WTC11 (cell line): Measurements from ENCODE around the gene SPAG5. TPM values are rescaled to one million over a fixed set of nuclear protein-coding genes. Genes with fewer than 3 reads are reported as not detected.

Experiments
- ATAC-seq: fragments of 200-7000 bp; cut with Tn5 transposase; 2 replicates; pipeline ENCODE4 v1.10.0; 2021; ENCODE audit warnings: mild to moderate bottlenecking, moderate library complexity
- CTCF ChIA-PET: fragments of 300-600 bp; sonication (Branson Sonifier 250); formaldehyde crosslinking; loops from one replicate; lab custom pipeline; 2021; ENCODE audit warnings: antibody characterized with exemption; lab: Charles Lee
- POLR2A ChIA-PET: fragments of 350-600 bp; sonication (Branson Sonifier 250); formaldehyde crosslinking; loops from one replicate; lab custom pipeline; 2021; ENCODE audit warnings: antibody characterized with exemption; lab: Charles Lee
- DNase-seq: peaks from one replicate; pipeline ENCODE4 v3.0.0; 2021; ENCODE audit warnings: low spot score
- H3K27ac Mint-ChIP-seq: 2 replicates; pipeline ENCODE4 v1.8.0; 2021; ENCODE audit warnings: mixed read lengths
- H3K27me3 Mint-ChIP-seq: 2 replicates; pipeline ENCODE4 v1.8.0; 2021; ENCODE audit warnings: low read depth, mild to moderate bottlenecking, moderate library complexity, mixed read lengths
- H3K36me3 Mint-ChIP-seq: 2 replicates; pipeline ENCODE4 v1.8.0; 2021; ENCODE audit warnings: mixed read lengths
- H3K4me1 Mint-ChIP-seq: 2 replicates; pipeline ENCODE4 v1.8.0; 2022; ENCODE audit warnings: mixed read lengths
- H3K4me3 Mint-ChIP-seq: 2 replicates; pipeline ENCODE4 v1.8.0; 2021; ENCODE audit warnings: mild to moderate bottlenecking, moderate library complexity, mixed read lengths
- H3K9me3 Mint-ChIP-seq: 2 replicates; pipeline ENCODE4 v1.8.0; 2021; ENCODE audit warnings: mixed read lengths
- EMX1 ChIP-seq: fragments of 250-450 bp; sonication (Bioruptor Pico); IDR thresholded peaks from 2 replicates; pipeline ENCODE4 v1.8.0; 2021; ENCODE audit warnings: mild to moderate bottlenecking
- JUN ChIP-seq: sonication (generic); formaldehyde crosslinking; IDR thresholded peaks from 2 replicates; pipeline ENCODE4 v1.8.0; 2023; ENCODE audit warnings: mild to moderate bottlenecking, missing genetic modification reagents
- KAT7 ChIP-seq: sonication (generic); formaldehyde crosslinking; IDR thresholded peaks from 2 replicates; pipeline ENCODE4 v1.8.1; 2023; ENCODE audit warnings: missing genetic modification reagents, mild to moderate bottlenecking, borderline replicate concordance
- MXD4 ChIP-seq: fragments of 250-450 bp; sonication (Bioruptor Pico); IDR thresholded peaks from 2 replicates; pipeline ENCODE4 v1.8.0; 2021; ENCODE audit warnings: mild to moderate bottlenecking, moderate library complexity, borderline replicate concordance
- NFE2L1 ChIP-seq: sonication (generic); formaldehyde crosslinking; IDR thresholded peaks from 2 replicates; pipeline ENCODE4 v1.8.1; 2023; ENCODE audit warnings: missing genetic modification reagents
- NFYB ChIP-seq: sonication (generic); formaldehyde crosslinking; conservative IDR thresholded peaks from 2 replicates; pipeline ENCODE4 v1.8.0; 2022; ENCODE audit warnings: low read depth, missing genetic modification reagents
- NR1H2 ChIP-seq: sonication (generic); formaldehyde crosslinking; IDR thresholded peaks from 2 replicates; pipeline ENCODE4 v1.9.0; 2021; ENCODE audit warnings: mild to moderate bottlenecking, moderate library complexity, missing genetic modification reagents
- NR3C1 ChIP-seq: sonication (generic); formaldehyde crosslinking; conservative IDR thresholded peaks from 2 replicates; pipeline ENCODE4 v1.8.1; 2023; ENCODE audit warnings: low read depth, mild to moderate bottlenecking, missing genetic modification reagents
- PRRX2 ChIP-seq: fragments of 250-450 bp; sonication (Bioruptor Pico); IDR thresholded peaks from 2 replicates; pipeline ENCODE4 v1.8.0; 2021; ENCODE audit warnings: mild to moderate bottlenecking
- RELA ChIP-seq: sonication (generic); formaldehyde crosslinking; IDR thresholded peaks from 2 replicates; pipeline ENCODE4 v1.8.1; 2022; ENCODE audit warnings: missing genetic modification reagents, mild to moderate bottlenecking, borderline replicate concordance
- RORB ChIP-seq: fragments of 250-450 bp; sonication (Bioruptor Pico); IDR thresholded peaks from 2 replicates; pipeline ENCODE4 v1.9.0; 2021; ENCODE audit warnings: mild to moderate bottlenecking
- ZNF121 ChIP-seq: sonication (generic); formaldehyde crosslinking; IDR thresholded peaks from 2 replicates; pipeline ENCODE4 v1.8.0; 2023; ENCODE audit warnings: missing genetic modification reagents
- total RNA-seq: library from RNA; stranded (reverse); gene quantifications from 3 replicates; pipeline ENCODE4 v1.2.3, GENCODE V29; 2021
- TF ChIP-seq, protein P1 (sequence below): sonication (generic); formaldehyde crosslinking; conservative IDR thresholded peaks from 2 replicates; pipeline ENCODE4 v1.8.1; 2022; ENCODE audit warnings: mild to moderate bottlenecking, missing genetic modification reagents
- TF ChIP-seq, protein P2 (sequence below): sonication (generic); formaldehyde crosslinking; IDR thresholded peaks from 2 replicates; pipeline ENCODE4 v1.8.0; 2022; ENCODE audit warnings: mild to moderate bottlenecking, missing genetic modification reagents
- TF ChIP-seq, protein P3 (sequence below): sonication (generic); formaldehyde crosslinking; IDR thresholded peaks from 2 replicates; pipeline ENCODE4 v1.8.1; 2023; ENCODE audit warnings: mild to moderate bottlenecking, missing genetic modification reagents, borderline replicate concordance
- TF ChIP-seq, protein P4 (sequence below): fragments of 250-450 bp; sonication (Bioruptor Pico); IDR thresholded peaks from 2 replicates; pipeline ENCODE4 v1.9.0; 2021; ENCODE audit warnings: mild to moderate bottlenecking, borderline replicate concordance
- TF ChIP-seq, protein P5 (sequence below): sonication (generic); formaldehyde crosslinking; IDR thresholded peaks from 2 replicates; pipeline ENCODE4 v1.8.1; 2023; ENCODE audit warnings: mild to moderate bottlenecking, missing genetic modification reagents, moderate library complexity
- TF ChIP-seq, protein P6 (sequence below): sonication (generic); formaldehyde crosslinking; IDR thresholded peaks from 2 replicates; pipeline ENCODE4 v1.8.0; 2022; ENCODE audit warnings: mild to moderate bottlenecking, missing genetic modification reagents

The SPAG5 gene
- total RNA-seq, 1 experiment from 2014 or later = 146 TPM

DNA sequence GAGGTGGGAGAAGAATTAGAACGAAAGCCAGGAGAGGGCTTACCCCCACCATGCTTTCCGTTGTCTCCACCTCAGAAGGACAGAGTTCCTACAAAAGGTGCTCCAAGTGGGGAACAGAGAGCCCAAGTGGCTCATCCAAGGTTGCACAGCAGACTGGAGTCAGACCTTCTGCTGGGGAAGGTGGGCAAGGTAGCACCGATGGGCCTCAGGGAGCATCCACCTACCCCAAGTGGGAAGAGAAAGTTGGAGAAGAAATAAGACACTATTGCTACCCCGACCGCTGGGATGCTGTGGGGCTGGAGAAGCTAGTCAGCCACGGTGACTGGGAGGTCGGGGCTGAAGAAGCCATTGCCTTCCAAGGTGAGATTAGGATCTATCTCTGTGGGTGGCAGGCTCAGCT is 67.9 kb downstream of the SPAG5 start:
- H3K27ac Mint-ChIP-seq = no peak overlapping the region
- H3K4me3 Mint-ChIP-seq = no peak overlapping the region
- H3K4me1 Mint-ChIP-seq = no peaks in the 10 kb centered on the region
- DNase-seq (no peak), ATAC-seq (no peak)
- H3K9me3 Mint-ChIP-seq = no peaks in the 10 kb centered on the region
- H3K36me3 Mint-ChIP-seq = no peaks in the 10 kb centered on the region
- CTCF ChIA-PET = interaction anchor here (1.3 to 2.2 kb wide), 4 partner anchors 15 to 114 kb away, joined by 3 to 5 read pairs (median 4); no protein-coding TSS in a partner anchor
- TF ChIP-seq, protein P1, sequence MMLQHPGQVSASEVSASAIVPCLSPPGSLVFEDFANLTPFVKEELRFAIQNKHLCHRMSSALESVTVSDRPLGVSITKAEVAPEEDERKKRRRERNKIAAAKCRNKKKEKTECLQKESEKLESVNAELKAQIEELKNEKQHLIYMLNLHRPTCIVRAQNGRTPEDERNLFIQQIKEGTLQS = no peak
- TF ChIP-seq, protein P2, sequence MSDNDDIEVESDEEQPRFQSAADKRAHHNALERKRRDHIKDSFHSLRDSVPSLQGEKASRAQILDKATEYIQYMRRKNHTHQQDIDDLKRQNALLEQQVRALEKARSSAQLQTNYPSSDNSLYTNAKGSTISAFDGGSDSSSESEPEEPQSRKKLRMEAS (CRISPR knock-in tag) = no peak
- TF ChIP-seq ZNF121 (CRISPR knock-in tag) (no peak), NR1H2 (CRISPR knock-in tag) (no peak), NFE2L1 (CRISPR knock-in tag) (no peak), KAT7 (CRISPR knock-in tag) (no peak), MXD4 (CRISPR knock-in tag) (no peak), EMX1 (CRISPR knock-in tag) (no peak), NFYB (no peak), NR3C1 (CRISPR knock-in tag) (no peak), RELA (no peak), RORB (CRISPR knock-in tag) (no peak)
- TF ChIP-seq, protein P3, sequence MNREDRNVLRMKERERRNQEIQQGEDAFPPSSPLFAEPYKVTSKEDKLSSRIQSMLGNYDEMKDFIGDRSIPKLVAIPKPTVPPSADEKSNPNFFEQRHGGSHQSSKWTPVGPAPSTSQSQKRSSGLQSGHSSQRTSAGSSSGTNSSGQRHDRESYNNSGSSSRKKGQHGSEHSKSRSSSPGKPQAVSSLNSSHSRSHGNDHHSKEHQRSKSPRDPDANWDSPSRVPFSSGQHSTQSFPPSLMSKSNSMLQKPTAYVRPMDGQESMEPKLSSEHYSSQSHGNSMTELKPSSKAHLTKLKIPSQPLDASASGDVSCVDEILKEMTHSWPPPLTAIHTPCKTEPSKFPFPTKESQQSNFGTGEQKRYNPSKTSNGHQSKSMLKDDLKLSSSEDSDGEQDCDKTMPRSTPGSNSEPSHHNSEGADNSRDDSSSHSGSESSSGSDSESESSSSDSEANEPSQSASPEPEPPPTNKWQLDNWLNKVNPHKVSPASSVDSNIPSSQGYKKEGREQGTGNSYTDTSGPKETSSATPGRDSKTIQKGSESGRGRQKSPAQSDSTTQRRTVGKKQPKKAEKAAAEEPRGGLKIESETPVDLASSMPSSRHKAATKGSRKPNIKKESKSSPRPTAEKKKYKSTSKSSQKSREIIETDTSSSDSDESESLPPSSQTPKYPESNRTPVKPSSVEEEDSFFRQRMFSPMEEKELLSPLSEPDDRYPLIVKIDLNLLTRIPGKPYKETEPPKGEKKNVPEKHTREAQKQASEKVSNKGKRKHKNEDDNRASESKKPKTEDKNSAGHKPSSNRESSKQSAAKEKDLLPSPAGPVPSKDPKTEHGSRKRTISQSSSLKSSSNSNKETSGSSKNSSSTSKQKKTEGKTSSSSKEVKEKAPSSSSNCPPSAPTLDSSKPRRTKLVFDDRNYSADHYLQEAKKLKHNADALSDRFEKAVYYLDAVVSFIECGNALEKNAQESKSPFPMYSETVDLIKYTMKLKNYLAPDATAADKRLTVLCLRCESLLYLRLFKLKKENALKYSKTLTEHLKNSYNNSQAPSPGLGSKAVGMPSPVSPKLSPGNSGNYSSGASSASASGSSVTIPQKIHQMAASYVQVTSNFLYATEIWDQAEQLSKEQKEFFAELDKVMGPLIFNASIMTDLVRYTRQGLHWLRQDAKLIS = no peak
- TF ChIP-seq, protein P4, sequence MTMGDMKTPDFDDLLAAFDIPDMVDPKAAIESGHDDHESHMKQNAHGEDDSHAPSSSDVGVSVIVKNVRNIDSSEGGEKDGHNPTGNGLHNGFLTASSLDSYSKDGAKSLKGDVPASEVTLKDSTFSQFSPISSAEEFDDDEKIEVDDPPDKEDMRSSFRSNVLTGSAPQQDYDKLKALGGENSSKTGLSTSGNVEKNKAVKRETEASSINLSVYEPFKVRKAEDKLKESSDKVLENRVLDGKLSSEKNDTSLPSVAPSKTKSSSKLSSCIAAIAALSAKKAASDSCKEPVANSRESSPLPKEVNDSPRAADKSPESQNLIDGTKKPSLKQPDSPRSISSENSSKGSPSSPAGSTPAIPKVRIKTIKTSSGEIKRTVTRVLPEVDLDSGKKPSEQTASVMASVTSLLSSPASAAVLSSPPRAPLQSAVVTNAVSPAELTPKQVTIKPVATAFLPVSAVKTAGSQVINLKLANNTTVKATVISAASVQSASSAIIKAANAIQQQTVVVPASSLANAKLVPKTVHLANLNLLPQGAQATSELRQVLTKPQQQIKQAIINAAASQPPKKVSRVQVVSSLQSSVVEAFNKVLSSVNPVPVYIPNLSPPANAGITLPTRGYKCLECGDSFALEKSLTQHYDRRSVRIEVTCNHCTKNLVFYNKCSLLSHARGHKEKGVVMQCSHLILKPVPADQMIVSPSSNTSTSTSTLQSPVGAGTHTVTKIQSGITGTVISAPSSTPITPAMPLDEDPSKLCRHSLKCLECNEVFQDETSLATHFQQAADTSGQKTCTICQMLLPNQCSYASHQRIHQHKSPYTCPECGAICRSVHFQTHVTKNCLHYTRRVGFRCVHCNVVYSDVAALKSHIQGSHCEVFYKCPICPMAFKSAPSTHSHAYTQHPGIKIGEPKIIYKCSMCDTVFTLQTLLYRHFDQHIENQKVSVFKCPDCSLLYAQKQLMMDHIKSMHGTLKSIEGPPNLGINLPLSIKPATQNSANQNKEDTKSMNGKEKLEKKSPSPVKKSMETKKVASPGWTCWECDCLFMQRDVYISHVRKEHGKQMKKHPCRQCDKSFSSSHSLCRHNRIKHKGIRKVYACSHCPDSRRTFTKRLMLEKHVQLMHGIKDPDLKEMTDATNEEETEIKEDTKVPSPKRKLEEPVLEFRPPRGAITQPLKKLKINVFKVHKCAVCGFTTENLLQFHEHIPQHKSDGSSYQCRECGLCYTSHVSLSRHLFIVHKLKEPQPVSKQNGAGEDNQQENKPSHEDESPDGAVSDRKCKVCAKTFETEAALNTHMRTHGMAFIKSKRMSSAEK = no peak
- TF ChIP-seq, protein P5, sequence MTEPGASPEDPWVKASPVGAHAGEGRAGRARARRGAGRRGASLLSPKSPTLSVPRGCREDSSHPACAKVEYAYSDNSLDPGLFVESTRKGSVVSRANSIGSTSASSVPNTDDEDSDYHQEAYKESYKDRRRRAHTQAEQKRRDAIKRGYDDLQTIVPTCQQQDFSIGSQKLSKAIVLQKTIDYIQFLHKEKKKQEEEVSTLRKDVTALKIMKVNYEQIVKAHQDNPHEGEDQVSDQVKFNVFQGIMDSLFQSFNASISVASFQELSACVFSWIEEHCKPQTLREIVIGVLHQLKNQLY (CRISPR knock-in tag) = no peak
- TF ChIP-seq, all 79 proteins: peak for 0
- no peaks in the 10 kb centered on the region for H3K27me3 Mint-ChIP-seq
- POLR2A ChIA-PET = interaction anchor here (0.5 kb wide), 1 partner anchor 46 kb away, joined by 4 read pairs; no protein-coding TSS in a partner anchor

DNA sequence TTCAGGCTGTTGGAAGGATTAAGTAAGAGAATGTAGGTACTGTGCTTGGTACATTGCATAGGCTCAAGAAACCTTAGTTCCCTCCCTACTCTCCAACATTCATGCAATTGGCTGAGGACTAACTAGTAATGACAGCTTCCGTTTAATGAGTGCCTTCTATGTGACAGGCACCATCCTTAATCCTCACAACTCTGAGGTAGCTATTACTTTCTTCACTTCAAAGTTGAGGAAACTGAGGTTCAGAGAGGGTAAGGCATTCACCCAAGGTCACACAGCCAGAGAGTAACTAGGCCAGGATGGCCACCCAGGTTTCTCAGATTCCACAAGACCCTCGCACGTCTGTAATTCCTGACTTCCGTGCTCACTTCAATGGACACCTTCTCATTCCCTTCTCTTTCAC is 68.6 kb downstream of the SPAG5 start:
- no peak overlapping the region for H3K4me3 Mint-ChIP-seq
- TF ChIP-seq PRRX2 (no peak), NR1H2 (CRISPR knock-in tag) (no peak), JUN (CRISPR knock-in tag) (no peak)
- TF ChIP-seq, protein P6, sequence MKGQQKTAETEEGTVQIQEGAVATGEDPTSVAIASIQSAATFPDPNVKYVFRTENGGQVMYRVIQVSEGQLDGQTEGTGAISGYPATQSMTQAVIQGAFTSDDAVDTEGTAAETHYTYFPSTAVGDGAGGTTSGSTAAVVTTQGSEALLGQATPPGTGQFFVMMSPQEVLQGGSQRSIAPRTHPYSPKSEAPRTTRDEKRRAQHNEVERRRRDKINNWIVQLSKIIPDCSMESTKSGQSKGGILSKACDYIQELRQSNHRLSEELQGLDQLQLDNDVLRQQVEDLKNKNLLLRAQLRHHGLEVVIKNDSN (CRISPR knock-in tag) = no peak
- ChIA-PET CTCF (no interaction called here), POLR2A (no interaction called here)
- no peak for ATAC-seq
- H3K36me3 Mint-ChIP-seq = no peaks in the 10 kb centered on the region
- H3K9me3 Mint-ChIP-seq = no peaks in the 10 kb centered on the region
- no peaks in the 10 kb centered on the region for H3K27me3 Mint-ChIP-seq
- no peak overlapping the region for H3K27ac Mint-ChIP-seq
- no peak for DNase-seq
- no peaks in the 10 kb centered on the region for H3K4me1 Mint-ChIP-seq
